Measurements from ENCODE around the gene PSME4. TPM values are rescaled to one million over a fixed set of nuclear protein-coding genes. Genes with fewer than 3 reads are reported as not detected.
A peak's percentile ranks its signal among the peaks of the same experiment; 100 is the strongest.

Gene PSME4
- total RNA-seq, 1 donor from 2014 or later: 71.2 TPM

DNA sequence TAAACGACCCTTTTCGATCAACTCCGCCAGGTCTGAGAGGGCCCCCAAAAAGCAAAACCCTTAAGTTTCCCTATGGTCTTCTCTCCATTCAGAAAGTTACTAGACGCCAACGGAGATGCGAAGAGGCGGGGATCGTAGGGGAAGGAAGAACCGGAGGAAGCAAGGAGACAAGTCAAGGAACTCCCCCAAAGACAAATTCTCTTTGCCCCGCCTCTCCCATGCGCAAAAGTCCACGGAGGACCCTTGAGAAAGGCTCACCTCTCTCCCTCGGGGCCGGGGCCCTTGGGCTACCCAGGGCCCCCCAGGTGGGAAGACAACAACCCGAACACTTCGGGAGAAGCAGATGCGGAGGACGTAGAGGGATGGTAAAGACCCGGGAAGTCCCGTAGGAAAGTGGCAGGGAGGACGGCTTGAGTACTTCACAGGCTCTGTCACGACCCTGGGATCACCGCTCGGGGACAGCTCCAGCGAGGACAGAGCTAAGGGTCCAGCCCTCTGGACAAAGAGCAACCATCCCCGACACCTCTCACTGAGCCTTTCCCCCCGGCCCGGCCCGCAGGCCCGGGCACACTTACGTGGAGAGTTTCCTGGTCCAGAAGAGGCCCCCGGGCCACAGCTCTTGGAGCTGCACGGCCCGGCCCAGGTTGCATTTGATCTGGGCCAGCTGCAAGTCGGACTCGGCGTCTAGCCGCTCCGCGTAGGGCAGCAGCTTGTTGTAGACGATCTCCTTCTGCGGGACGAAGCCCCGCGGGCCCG lies 647 bp downstream of the PSME4 start:
- intact Hi-C loops (cut with DNase I): no loop called here
- TF ChIP-seq, protein P1, sequence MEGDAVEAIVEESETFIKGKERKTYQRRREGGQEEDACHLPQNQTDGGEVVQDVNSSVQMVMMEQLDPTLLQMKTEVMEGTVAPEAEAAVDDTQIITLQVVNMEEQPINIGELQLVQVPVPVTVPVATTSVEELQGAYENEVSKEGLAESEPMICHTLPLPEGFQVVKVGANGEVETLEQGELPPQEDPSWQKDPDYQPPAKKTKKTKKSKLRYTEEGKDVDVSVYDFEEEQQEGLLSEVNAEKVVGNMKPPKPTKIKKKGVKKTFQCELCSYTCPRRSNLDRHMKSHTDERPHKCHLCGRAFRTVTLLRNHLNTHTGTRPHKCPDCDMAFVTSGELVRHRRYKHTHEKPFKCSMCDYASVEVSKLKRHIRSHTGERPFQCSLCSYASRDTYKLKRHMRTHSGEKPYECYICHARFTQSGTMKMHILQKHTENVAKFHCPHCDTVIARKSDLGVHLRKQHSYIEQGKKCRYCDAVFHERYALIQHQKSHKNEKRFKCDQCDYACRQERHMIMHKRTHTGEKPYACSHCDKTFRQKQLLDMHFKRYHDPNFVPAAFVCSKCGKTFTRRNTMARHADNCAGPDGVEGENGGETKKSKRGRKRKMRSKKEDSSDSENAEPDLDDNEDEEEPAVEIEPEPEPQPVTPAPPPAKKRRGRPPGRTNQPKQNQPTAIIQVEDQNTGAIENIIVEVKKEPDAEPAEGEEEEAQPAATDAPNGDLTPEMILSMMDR (IDR thresholded peaks at IDR 0.05): no peak
- TF ChIP-seq POLR2AphosphoS5 (IDR thresholded peaks at IDR 0.05; ENCODE audit: insufficient read depth in 1 of 2, low read depth in 1 of 2): peak in 1 of 2 donors; percentile 42
- no peak for TF ChIP-seq POLR2A (IDR thresholded peaks at IDR 0.05)
- Histone ChIP-seq H3K27ac (peak overlapping the region; percentile 98), H3K36me3 (peaks cover 0 to 12% of the 10 kb centered on the region in 2 donors), H3K27me3 (no peaks in the 10 kb centered on the region), H3K9me3 (no peaks in the 10 kb centered on the region), H3K4me3 (peak overlapping the region; percentile 93 to 99), H3K4me1 (peaks cover 56% of the 10 kb centered on the region)
- DNase-seq (ENCODE audit: extremely low spot score in 2 of 2): peak in 1 of 2 donors; percentile 92

DNA sequence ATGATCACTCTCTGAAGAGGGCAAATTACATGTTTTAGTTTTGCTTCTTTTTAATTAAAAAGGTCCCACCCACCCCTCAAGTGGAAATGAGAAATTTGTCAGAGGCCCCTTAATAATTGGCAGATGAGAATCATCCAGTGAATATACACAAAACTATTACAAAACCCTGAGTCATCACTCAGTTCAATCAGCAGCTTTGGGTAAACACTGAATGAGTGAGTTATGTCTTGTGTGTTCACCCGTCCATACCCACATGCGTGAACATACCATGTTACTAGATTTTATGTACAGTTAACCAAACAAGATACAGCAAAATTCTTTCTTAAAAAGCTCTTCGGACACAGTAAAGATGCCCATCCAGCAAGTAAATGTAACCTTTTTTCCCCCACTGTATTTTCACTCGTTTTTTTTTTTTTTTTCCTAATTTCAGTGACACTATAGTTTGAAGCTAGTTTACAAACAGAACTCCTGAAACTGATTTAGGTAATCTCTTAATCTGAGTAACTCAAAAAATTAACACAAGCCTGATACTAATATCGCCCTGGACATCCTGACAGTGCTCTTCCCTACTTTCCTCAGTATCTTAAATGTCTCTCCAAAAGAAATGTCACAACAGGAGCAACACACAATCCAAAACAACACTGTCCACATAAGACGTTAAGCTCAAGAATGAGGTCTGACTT lies 1.4 kb downstream of the PSME4 start:
- Histone ChIP-seq H3K4me3 (peak overlapping the region; percentile 93 to 99), H3K27me3 (no peaks in the 10 kb centered on the region), H3K27ac (peak overlapping the region; percentile 98), H3K9me3 (no peaks in the 10 kb centered on the region), H3K4me1 (peaks cover 63% of the 10 kb centered on the region), H3K36me3 (peaks cover 0 to 5% of the 10 kb centered on the region in 2 donors)
- TF ChIP-seq, protein P1 (IDR thresholded peaks at IDR 0.05): no peak
- peak in 1 of 2 donors; percentile 80 for TF ChIP-seq POLR2AphosphoS5 (IDR thresholded peaks at IDR 0.05; ENCODE audit: insufficient read depth in 1 of 2, low read depth in 1 of 2)
- DNase-seq (ENCODE audit: extremely low spot score in 2 of 2): no peak
- intact Hi-C loops (cut with DNase I): no loop called here

DNA sequence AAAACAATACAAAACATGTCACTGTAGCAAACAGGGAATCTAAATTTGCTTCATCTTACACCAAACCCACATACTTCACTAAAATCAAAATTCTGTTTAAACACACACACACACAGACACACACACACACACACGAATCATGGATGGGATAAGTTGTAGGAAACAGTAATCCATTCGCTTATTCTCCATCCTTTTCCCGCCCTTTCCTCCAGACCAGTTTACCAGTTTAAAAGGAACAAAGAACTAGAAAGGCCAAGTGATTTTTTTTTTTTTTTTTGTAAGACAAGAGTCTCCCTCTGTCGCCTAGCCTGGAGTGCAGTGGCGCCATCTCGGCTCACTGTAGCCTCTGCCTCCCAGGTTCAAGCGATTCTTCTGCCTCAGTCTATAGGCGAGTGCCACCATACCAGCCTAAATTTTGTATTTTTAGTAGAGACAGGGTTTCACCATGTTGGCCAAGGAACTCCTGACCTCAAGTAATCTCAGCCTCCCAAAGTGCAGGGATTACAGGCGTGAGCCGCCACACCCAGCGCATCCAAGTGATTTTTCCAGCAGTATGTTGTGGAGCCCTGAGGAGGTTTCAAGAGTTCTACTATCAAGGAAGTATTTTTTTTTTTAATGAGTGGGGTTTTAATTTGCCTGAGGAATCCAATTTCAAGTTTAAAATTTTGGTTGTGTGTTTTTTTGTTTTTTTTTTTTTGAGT lies 5.7 kb downstream of the PSME4 start:
- Histone ChIP-seq H3K36me3 (no peaks in the 10 kb centered on the region), H3K4me1 (peaks cover 87% of the 10 kb centered on the region), H3K27me3 (no peaks in the 10 kb centered on the region), H3K4me3 (no peak overlapping the region), H3K9me3 (no peaks in the 10 kb centered on the region), H3K27ac (no peak overlapping the region)
- intact Hi-C loops (cut with DNase I): no loop called here
- no peak for DNase-seq (ENCODE audit: extremely low spot score in 2 of 2)
- TF ChIP-seq POLR2A (IDR thresholded peaks at IDR 0.05) (no peak), POLR2AphosphoS5 (IDR thresholded peaks at IDR 0.05; ENCODE audit: insufficient read depth in 1 of 2, low read depth in 1 of 2) (no peak)
- TF ChIP-seq, protein P1 (IDR thresholded peaks at IDR 0.05): no peak

DNA sequence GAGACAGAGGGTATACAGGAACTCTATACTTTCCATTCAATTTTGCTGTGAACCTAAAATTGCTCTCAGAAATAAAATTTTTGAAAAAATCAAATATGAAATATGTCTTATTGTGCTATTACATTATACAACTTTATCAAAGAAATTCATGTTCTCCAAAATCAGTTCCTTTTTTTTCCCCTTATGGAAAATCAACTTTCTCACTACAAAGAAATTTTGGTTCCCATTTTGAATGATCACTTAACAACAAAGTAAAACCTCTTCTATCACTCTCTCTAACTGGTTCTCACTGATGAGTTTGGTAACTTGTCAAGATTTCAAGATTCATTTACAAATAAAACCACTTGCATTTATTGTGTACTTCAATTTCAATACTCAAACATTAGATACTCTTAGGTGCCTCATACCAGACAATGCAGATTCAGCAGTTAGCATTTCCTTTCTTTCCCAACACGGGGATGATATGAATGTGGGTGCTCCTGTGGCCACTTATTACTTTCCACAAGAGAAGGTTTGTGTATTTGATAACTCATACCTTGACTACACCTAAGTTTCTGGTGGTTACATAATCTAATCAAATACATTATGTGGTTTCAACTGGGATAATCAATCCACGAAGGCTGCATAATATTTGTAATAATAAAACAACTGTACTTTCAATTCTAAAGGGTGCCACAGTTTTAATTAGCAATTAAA lies 6.4 kb downstream of the PSME4 start:
- peaks cover 84% of the 10 kb centered on the region for H3K4me1 ChIP-seq
- intact Hi-C loops (cut with DNase I): no loop called here
- H3K4me3 ChIP-seq: no peak overlapping the region
- H3K27me3 ChIP-seq: no peaks in the 10 kb centered on the region
- H3K27ac ChIP-seq: no peak overlapping the region
- H3K9me3 ChIP-seq: no peaks in the 10 kb centered on the region
- TF ChIP-seq POLR2A (IDR thresholded peaks at IDR 0.05): no peak
- no peak for TF ChIP-seq POLR2AphosphoS5 (IDR thresholded peaks at IDR 0.05; ENCODE audit: insufficient read depth in 1 of 2, low read depth in 1 of 2)
- TF ChIP-seq, protein P1 (IDR thresholded peaks at IDR 0.05): no peak
- H3K36me3 ChIP-seq: no peaks in the 10 kb centered on the region
- no peak for DNase-seq (ENCODE audit: extremely low spot score in 2 of 2)

All from vagina (tissue), 2 donors.